GM19438 (cell line): ENCODE measurements around the gene DUSP2.
A peak's percentile ranks its signal among the peaks of the same experiment; 100 is the strongest.

Experiments
- ATAC-seq: cut with Tn5 transposase; IDR thresholded peaks from one replicate; pipeline ENCODE4 v1.9.1; 2021; ENCODE audit warnings: low read depth; ENCODE audit not compliant: unreplicated experiment

The DUSP2 gene, protein sequence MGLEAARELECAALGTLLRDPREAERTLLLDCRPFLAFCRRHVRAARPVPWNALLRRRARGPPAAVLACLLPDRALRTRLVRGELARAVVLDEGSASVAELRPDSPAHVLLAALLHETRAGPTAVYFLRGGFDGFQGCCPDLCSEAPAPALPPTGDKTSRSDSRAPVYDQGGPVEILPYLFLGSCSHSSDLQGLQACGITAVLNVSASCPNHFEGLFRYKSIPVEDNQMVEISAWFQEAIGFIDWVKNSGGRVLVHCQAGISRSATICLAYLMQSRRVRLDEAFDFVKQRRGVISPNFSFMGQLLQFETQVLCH

DNA sequence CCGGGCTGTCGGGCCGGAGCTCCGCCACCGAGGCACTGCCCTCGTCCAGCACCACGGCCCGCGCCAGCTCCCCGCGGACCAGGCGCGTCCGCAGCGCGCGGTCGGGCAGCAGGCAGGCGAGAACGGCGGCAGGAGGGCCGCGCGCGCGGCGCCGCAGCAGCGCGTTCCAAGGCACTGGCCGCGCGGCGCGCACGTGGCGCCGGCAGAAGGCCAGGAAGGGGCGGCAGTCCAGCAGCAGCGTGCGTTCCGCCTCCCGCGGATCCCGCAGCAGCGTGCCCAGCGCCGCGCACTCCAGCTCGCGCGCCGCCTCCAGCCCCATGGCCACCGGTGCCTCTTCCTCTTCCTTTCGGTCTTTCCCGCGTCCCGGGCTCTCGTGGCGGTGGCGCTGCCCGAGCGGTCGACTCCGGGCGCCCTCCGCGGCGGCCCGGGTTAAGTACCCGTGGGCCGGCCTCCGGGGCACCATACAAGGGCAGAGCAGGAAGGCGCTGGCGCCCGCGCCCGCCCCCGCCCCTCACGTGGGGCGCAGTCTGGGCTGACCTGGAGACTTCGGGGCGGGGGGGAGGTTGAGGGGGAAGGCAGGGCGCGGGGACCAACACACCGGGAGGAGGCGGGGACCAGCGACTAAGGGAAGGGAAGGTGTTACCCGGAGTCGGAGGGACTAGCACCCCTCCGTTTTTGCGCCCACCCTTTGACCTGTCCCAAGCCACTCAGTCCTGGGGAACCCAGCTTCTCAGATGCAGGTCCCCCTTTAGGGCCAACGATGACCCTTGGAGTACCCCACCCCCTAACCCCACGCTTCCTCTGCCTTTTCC, at the start of gene DUSP2:
TSS of gene DUSP2 (minus strand) at position 405 of the 812 bp plus-strand sequence. CDS start at position 319, 86 bp downstream.
- ATAC-seq = peak; percentile 53

DNA sequence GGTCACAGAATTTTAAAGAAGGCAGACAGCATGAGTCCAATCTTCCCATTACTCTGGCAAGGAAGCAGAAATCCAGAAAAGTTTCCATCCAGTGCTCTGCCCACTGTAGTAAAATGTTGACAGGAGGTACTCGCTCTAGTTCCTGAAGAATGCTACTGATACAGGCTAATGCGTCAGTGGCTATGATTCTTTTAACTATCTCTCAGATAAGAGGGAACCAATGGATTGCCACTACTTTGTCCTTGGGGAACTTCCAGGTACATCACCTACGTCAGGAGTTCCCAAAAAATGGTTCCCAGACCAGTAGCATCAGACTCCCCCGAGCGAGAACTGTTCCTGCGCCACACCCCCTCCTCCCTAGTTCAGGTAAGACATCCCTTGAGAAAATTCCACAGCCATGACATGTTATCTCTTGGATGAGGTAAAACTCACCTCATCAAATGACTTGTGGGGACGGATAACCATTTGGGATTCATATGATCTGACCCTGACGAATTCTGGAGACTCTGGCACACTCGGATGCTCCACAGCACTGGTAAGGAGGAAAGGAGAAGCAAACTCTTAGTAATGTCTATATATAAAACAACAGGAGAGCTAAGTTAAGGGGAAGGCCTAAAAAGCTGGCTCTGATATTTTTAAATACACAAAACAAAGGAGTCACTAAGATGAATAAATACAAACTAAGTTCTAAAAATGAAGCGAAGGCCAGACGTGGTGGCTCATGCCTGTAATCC, 46.9 kb upstream of the DUSP2 start:
- no peak for ATAC-seq

DNA sequence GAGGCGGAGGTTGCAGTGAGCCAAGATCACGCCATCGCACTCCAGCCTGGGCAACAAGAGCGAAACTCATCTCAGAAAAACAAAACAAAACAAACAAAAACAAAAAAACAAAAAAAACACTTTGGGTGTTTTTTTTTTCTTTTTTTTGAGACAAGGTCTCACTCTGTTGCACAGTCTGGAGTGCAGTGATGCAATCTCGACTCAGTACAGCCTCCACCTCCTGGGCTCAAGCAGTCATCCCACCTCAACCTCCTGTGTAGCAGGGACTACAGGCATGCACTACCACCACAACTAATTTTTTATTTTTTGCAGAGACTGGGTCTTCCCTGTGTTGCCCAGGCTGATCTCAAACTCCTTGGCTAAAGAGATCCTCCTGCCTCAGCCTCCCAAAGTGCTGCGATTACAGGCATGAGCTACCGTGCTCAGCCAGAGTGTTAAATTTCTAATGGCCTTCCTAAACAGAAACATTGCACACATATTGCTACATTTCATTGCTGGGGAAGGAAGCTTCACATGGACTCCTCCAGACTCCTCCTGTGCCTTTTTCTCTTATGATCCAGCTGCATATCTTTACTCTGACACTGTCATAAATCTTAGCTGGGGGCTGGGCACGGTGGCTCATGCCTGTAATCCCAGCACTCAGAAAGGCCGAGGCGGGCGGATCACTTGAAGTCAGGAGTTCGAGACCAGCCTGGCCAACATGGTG, 43.7 kb upstream of the DUSP2 start:
- no peak for ATAC-seq

DNA sequence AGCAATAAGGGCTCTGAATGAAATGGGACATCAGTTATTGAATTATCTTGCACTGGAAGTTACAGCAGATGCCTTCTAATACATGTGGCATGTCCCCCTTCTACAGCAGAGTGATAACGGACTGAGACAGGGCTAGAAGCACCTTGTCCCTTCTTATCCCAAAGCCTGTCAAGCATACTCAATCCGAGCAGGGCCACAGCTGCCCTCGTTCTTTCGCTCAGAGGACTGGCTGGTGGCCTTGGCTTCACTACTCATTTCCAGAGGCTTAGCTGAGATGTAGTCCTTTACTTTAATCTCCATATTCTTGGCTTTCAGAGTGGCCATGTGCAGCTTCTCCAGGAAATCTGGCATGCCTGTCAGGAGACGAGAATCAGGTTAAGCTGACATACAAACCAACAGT, 41.3 kb upstream of the DUSP2 start:
- no peak for ATAC-seq

DNA sequence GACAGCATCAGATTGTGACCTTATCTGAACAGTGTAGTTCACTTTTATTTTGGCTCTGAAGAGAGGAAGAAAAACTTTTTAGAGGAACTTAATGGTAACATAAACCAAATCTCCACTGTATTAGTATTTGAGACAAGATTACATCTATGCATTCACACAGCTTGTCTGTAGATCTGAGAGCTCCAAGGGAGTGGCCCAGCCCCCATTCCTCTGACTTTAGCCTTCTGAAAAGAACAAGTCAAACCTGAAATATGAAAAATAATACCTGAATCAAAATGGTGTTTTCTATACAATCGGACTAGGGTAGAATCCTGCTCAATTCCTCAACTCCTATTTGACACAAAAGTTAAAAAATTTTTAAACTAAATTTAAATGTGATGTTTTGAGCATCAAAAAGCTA, 40.3 kb upstream of the DUSP2 start:
- ATAC-seq = no peak

DNA sequence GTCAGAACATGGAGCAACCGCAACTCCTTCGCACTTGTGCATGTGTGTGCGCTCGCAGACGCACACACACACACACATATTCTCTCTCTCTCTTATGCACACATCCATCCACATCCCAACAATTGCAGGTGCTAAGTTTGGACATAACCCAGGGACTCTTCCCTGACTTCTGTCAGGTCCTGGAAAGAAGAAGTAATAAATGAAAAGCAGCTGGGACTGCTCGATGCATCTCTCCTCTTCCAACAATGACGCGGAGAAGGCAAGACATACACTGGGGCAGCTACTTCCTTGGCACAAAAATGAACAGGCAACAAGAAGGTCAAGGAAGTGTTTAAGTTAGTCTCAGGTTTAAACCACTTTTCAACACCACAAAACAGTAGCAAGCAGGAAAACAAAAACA, 39.7 kb upstream of the DUSP2 start:
- ATAC-seq = no peak

DNA sequence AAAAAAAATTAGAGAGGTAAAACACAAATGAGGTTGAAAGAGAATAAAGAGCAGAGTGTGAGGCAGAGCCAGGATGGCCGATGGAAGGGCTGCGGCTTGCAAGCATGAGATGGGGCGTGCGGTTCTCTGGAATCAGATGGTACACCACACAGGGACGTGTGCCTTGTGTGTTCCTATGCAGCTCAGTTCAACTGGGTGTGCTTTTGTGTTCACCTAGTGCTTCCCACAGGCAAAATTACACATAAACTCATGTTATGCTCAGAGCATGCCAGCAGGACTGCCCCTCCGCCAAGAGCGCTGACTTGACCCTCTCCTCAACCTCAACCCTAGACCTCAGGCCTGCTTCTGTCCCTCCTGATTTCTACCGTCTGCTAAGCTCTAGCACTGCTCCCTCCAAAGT, 38.9 kb upstream of the DUSP2 start:
- no peak for ATAC-seq

DNA sequence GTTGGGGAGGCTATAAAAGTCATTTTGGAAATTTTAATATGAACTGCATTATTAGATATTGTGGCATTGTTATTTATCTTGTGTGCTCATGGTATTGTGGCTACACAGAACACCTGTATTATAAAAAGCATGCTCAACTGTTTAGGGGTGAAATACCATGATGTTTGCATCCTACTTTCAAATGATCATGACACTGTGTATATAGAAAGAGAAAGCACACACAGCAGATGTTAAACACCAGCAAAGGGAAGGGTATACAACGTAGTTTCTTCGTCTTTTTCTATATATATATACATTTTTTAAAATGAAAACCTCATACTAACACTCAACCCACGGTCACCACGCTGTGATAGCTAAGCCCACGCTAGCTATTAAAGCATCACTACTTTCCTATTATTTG, 36.3 kb upstream of the DUSP2 start:
- no peak for ATAC-seq

DNA sequence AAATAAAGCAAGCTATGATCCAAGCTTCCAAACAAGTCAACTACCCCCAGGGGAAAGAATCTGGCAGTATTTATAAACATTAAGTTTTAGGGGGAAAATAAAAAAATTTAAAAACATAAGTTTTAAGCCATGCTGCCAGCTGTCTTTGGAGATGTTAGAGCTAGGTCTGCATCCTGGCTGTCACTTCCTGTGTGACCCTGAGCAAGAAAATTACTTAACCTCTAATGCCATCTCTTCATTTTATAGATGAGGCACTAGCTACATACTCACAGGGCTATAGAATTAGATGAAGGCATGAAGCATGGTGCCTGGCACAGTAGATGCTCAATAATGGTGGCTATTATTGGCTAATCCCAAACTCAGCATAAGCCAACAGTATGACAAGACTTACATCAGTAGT, 35.3 kb upstream of the DUSP2 start:
- no peak for ATAC-seq

DNA sequence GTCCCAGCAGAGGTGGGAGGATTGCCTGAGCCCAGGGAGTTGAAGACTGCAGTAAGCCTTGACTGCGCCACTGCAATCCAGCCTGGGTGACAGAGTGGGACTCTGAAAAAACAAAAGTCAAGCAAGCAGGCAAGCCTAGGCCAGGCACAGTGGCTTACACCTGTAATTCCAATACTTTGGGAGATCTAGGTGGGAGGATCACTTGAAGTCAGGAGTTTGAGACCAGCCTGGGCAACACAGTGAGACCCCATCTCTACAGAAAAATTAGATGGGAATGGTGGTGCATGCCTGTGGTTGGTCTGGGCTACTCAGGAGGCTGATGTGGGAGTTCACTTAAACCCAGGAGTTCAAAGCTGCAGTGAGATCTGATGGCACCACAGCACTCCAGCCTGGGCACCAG, 34.8 kb upstream of the DUSP2 start:
- ATAC-seq = no peak

DNA sequence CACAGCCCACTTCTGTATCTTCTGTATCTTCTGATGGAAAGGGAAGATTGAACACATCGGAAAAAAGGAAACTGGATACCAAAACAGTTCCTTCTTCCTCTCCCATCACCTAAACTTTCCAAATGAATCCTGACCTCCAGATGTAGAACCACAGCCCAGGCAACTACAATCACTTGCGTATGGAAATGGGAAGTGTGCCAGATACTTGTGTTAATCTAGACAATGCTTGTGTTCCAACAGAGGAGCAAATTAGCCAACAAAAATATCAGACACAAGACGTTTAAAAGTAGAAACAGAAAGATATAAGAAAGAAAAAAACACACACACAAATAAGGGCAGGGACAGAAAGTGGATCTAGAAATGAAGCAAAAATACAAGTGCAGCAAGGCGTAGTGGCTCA, 31.4 kb upstream of the DUSP2 start:
- no peak for ATAC-seq

DNA sequence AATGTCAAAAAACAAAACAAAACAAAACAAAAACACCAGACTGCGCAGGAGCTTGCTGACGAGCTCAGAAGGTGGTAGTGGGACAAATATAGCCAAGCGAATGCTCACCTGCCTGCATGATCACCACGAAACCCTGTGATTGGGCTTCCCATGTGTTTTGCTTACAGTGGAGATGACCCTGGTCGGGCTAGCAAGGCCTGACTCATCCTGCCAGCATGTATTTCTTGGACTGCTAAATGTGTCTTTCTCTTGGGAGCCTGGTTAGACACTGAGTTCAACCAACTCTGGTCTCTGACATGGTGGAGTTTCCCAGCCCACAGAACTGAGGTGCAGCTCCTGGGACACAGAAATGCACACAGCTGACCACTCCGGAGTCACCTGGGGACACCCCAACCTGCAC, 30.7 kb upstream of the DUSP2 start:
- no peak for ATAC-seq

DNA sequence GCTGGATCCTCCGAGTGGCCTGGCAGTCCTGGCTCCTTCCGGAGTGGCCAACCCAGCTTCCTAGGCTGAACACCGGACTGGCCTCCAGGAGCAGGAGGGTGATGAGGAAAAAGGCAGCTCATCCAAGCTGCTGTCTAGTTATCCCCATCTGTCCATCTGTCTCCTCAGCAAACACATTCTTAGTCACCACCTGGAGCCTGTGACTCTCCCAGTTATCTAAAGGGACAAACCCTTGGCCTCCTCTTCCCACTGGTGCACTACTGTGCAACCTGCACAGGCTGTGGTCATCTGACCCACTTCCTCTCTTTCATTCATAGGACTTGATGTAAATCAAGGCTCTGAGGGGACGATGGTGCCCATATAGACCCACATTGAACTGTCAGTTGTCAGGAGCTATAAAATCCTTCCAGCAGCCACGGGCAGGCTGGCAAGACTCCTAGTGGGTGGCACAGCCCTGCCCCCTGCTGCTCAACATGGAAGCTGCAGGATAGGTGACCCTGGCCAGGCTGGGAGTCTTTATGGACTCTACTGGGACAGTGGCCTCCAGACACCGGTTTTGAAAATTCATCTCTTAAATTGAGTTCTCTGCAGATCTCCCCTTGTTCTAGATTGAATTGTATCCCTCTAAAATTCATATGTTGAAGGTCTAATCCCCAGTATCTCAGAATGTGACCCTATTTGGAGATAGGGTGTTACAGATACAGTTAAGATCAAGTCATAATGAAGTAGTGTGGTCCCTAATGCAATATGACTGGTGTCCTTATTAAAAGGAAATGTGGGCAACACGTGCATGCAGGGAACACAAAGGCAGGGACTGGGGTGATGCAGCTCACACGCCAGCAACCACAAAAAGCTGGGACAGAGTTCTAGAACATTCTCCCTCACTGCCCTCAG, 29.3 kb upstream of the DUSP2 start:
- ATAC-seq = peak; percentile 76

DNA sequence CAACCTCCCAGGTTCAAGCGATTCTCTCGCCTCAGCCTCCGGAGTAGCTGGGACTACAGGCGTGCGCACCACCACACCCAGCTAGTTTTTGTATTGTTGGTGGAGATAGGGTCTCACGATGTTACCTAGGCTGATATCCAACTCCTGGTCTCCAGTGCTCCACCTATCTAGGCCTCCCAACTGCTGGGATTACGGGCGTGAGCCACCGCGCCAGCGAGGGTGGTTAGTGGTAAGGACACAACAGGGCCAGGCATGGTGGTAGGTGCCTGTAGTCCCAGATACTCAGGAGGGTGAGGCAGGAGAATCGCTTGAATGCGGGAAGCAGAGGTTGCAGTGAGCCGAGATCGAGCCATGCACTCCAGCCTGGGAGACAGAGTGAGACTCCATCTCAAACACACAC, 26.6 kb upstream of the DUSP2 start:
- ATAC-seq = no peak

DNA sequence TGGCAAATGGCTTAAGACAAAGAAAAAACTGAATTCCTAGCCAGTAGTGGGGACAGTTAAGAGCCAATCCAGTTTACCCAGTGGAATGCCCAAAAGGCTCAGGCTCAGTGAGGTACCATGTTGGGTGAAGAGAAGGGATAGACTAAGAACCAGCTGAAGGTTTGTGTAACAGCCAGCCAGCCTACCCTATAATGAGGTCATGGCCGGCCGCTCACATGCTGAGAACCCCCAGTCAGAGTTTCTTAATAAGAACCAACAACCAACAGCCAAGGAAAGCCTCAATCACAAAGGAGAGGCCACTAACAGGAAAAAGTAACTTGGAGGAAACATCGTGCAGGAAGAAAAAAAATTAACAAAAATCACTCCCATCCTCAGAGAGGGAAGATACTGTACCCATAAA, 25.4 kb upstream of the DUSP2 start:
- ATAC-seq = no peak

DNA sequence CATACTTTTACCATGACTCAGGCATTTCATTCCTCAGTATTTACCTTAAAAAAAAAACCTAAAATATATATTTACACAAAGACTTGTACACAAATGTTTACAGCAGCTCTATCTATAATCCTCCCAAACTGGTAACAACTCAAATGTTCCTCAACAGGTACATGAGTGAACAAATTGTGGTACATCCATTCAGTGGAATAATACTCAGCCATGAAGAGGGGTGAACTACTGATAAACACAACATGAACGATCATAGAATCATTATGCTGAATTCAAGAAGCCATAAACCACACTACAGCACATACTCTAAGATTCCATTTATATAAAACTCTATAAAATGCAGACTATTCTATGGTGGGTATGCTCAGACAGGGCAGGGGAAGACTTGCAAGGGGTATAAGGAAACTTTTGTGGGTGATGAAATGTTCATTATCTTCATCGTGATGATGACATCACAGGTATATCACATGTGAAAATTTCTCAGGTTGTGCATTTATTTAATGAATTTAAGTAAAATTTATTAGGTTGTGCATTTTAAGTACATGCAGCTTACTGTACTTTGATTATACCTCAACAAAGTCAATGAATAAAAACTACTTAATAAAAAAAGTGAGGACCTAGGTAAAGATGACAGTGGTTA, 24.7 kb upstream of the DUSP2 start:
- ATAC-seq = no peak

DNA sequence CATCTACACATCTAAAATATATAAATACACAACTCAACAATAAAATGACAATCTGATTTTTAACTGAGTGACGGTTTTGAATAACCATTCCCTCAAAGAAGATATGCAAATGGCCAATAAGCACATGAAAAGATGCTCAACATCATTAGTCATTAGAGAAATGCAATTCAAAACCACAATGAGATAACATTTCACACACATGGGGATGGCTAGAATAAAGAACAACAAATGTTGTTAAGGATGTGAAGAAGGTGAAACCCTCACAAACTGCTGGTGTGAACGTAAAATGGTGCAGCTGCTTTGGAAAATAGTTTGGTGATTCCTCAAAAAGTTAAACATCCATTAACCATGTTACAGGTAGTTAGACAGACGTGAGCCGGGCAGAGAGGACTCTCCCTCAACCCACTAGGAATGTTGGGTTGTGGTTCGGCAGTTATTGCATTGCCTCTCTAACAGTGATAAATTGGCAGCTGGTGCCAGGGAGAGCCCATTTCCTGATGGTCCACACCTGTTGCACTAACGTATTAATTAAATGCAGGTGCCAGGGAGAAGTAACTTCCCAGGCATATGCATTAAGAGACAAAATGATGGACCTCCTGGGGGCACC, 22.3 kb upstream of the DUSP2 start:
- ATAC-seq = no peak

DNA sequence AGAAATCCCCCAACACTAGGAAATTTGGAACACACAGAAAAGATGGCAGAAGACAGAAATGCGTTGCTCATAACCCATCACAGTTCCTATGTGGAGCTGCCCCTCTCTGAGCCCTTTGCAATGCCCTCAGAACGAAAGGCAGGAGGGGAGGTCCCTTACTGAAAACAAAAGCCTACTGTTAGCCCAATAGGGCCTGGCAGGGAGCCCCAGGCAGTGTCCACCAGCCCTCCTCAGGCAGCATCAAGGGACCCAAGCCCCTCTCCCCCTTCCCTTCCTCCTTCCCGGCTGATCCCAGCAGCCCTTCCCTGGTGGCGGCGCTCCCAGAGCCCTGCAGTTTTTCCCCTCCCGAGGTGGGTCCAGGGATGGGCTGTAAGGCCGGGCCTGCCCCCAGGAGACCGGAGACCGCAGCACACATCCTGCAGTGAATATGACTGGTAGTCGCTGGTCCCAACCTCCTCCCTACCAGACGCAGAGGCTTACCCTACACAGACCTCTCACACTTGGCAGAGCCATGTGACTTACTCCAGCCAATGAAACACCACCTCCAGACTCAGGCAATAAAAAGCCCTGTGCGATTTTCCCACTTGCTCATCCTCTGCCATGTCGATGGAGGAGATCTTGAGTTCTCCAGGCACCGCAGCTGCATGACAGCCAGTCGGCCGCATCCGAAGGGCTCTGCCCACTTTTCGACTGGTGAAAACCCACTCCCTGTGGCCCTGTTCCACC, 19.4 kb upstream of the DUSP2 start:
- ATAC-seq = peak; percentile 65
